ENCODE results near the gene MPRIP.

Gene MPRIP

DNA sequence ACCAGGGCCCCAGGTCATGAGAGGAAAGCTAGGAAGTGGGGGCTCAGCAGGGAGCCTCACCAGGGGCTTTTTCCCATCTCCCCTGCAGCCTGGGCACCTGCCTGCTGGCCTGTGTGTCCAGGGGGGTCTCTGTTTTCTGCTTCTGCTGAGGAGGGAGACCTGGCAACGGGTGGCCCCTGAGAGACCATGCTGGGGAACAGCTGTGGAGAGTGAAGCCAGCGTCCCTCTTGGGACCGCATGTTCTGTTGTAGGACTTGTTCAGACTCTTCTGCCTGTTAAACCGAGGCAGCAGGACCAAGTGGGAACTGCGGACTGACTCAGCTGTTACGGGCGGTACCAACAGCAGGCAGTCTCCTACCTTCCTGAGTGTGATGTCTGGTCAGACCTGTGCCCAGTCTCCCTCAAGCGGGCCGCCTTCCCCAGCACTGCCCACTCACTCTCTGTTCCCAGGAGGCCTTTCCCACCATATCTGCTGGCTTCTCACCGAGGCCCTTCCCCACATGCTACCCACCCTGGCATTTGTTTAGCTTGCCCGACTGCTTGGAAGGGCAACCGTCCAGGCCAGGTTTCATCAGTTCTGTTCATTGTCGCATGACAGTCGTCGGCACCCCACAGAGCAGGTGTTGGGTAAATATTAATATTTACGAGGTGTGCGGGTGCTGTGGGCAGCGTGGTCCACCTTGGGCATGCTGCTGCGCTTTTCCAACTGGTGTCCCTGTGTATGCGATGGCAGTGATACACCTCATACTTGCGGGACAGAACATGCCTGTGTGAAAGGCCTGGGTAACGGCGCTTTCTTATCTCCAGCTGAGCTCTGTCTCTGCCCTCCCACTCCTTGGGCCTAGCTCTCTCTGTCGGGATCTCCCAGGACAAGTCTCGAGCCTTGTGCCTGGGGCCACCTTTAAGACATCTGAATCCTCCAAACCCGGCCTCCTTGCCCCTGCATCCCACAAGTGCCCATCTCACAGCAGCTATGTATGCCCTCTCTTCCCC, 69.4 kb downstream of the MPRIP start:
- no peak for DNase-seq

DNA sequence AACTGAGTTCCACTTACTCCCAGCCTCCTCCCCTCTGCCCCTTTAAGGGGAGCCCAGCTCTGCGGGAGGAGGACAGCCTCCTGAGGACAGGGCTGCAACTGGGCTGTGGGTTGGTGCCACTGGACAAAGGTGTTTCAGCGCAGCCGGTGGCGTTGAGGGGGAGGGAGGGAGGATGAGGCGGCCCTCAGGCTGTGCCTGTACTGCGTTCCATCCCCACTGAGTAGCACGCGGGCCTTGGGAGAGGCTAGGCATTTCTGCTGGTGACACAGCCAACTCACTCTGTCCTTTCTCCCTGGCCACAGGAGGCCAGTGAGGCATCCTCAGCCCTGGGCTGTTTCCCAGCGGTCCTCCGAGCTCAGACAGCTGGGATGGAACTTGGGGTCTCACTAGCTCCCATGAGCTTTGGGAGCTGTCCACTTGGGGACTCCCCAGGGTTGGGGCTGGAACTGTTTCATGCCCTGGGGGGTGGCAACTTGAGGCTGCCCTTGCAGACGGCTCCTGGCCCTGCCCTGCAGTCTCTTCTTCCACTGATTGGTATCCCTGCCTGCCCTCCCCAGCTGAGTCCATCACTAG, 70.5 kb downstream of the MPRIP start:
- no peak for DNase-seq

DNA sequence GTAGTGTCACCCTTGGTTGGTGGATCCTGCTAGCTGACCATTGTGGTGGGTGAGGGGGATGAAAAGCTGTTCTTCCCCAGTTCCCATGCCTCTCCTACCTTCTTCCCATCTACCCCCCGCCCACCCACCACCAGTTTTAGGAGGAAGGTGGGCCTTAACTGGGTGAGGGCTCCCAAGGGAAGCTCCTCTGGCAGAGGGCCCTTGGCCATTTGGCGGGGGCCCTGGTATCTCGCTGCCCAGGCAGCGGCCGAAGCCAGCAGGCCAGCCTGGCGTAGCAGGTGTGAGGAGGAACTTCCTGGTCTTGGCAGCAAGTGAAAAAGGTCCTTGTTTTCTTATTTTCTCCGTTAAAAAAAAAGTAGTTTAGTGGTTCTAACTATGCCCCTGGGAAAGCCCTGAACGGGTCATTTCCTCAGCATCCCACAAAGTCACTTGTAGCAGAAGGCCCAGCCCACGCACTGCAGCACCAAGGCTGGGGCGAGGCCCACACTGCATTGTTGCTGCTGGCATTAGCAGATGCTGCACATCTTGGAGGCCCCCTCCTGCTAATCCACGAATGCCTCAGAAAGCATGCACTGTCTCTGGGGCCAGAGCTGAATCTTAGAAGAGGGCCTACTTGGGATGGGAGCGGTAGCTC, 72.5 kb downstream of the MPRIP start:
- no peak for DNase-seq

DNA sequence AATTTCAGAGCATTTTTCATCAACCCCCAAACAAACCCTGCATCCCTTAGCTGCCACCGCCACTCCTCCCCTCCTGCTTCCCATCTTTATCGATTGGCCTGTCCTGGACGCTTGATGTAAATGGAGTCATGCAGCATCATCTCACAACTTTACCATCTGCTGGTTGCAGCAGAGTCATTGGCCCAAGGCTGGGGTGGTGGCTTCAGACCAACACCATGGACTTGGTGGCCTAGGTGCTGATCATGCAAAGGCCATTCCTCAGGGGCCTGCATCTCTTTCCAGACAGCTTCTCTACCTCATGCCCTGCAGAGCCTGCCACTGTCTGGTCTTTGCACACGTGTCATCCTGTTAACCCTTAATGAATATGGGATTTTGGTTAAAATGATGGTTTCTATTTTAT, 73.4 kb downstream of the MPRIP start:
- DNase-seq: no peak

DNA sequence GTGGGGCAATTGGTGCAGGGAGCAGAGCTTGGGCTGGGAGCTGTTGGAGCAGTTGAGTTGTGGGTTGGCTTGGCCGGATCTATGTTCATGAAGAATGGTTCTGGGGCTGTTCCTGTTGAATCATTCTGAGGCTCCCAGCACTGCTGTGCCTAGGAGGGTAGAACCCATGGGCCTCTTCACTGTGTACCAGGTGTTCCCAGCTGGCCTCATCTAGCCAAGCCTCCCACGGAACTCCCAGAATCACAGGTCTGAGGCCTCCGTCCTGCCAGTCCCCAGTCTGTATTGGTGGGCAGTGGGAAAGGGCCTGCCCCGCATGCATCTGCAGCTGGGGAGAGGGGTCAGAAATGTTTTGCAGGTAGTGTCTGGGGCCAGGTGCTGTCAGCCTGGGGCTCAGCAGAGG, 74.1 kb downstream of the MPRIP start:
- no peak for DNase-seq

DNA sequence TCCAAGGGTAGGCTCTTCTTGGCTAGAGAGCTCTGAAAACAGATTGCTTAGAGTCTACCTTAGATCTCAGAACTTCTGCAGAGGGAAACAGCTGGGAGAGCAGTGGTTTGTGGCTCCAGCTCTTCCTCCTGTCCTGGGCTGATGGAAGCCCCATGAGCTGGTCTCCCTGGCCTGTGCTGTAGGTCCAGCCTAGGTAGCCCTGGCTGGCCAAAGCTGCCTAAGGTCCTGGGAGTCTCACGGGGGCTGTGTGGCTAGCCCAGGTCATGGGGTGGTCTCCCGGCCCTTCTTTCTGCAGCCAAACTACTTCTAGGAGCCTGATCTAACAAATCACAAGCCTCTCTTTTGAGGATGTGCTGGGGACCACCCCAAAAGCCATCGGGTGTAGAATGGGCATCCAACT, 75.7 kb downstream of the MPRIP start:
- DNase-seq: no peak

DNA sequence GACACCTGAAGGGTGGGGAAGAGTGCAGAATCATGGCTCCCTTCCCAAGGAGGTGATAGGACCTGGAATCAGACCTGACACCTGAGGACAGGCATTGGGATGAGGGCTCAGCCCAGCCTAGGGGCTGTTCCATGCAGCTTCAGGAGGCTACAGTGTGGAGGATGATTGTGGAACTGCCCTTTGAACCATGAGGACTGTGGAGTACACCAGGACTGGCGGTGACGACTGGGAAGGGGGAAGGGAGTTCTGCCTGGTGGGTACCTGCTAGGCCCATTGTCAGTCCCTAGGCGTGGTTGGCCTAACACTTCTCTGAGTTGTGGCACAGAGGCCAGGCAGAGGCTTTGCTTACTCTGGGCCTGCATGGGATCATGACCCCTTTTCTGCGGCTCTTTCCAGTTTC, 76.1 kb downstream of the MPRIP start:
- DNase-seq: no peak

DNA sequence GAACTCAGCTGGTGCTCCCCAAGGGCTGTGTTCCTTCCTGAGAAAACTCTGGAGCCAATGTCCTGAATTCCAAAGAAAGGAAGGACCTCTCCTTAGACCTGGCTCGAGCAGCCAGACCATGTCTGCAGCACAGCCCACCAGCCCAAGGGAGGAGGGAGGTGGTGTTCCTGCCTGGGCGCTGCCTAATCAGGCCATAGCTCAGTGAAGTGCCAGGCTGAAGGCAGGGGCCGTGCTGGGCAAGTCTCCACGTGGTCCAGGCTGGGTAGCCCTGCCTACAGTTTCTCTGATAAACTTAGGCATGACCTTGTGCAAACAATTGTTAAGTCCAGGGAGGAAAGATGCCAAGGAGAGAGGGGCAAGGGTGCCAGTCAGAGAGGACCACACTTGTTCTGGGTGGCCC, 76.8 kb downstream of the MPRIP start:
- DNase-seq: no peak

DNA sequence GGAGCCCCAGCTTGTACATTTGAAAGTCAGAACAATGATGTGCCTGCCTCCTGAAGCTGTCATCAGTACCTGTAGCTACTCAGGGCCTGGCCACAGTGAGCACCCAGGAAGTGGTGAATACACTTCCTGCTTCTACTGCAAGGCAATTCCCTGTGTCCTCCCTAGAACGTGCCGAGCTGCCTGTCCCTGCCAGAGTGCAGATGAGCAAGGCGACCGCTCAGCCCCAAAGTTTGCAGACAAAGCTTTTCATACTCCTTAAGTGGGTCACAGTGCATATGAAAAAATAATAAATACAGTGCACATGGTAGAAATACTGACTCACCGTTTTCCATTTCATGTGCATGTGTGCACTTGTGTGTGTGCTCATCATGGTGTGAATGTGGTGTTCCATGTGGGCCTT, 77.3 kb downstream of the MPRIP start:
- no peak for DNase-seq

DNA sequence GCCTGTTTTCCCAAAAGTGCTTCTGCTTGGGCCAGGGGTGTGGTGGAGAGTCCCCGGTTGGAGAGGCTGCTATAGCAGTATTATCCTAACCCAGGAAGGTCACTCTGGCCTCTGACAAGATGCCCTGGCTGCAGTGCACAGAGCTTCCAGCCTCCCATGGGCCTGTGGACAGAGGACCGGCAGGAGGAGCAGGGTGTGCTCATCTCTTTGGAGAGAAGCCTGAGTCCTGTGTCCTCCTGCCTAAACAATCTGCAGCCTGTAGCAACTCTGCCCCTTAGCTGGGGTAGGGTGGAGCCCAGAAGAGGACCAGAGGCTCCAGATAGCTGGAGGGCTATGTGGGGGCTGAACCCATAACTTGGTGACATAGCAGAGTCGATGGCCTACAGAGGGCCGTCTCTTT, 78.0 kb downstream of the MPRIP start:
- DNase-seq: no peak

DNA sequence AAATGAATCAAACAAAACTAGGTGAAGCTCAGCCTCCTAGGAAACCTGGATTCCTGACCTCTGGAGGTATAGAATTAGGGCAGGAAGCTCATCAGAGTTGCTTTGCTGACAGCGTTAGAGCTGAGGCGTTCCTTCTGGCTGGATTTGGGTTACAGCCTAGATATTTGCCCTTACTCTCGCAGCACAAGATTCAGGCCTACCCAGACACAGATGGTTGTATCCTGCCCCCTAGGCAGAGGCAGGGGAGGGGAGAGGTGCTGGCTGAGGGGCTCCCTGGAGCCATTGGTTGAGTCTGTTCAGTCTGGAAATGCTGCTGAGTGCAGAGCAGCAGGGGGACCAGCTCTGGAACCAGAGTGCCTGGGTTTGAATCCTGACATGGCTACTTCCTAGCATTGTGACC, 78.4 kb downstream of the MPRIP start:
- peak; percentile 66 for DNase-seq

DNA sequence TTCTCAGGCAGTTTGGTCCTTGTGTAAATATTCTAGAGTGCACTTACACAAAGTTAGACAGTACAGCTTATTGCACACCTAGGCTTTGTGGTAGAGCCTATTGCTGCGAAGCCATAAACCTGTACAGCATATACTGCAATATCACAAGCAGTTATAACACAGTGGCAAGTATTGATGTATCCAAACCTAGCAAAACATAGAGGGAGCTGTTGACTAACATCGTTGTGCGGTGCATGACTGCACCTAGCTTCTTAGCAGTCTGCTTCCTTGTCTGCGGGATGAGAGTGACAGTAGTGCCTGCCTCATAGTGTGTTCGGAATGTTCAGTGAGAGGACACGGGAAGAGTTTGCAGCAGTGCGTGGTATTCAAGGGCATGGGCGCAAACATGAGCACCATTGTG, 78.9 kb downstream of the MPRIP start:
- DNase-seq: peak; percentile 19

DNA sequence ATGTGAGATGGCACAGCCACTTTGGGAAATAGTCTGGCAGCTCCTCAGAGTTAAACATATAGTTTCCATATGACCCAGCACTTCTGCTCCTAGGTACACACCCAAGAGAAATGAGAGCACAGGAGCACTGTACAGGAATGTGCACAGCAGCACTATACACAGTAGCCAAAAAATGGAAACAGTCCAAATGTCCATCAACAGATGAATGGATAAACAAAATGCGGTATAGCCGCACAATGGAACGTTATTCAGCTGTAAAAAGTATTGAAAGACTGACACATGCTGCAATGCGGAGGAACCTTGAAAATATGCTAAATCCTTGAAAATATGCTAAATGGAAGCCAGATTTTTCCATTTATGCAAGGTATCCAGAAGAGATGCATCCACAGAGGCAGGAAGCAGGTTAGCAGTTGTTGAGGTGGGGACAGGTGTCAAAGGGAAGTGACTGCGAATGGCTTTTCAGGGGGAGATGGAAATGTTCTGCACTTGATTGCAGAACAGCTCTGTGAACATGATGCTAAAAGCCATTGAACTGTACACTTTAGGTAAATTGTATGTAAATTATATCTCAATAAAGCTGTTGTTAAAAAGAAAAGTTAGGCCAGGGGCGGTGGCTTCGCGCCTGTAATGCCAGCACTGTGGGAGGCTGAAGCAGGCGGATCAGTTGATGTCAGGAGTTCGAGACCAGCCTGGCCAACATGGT, 80.7 kb downstream of the MPRIP start:
- DNase-seq: no peak

DNA sequence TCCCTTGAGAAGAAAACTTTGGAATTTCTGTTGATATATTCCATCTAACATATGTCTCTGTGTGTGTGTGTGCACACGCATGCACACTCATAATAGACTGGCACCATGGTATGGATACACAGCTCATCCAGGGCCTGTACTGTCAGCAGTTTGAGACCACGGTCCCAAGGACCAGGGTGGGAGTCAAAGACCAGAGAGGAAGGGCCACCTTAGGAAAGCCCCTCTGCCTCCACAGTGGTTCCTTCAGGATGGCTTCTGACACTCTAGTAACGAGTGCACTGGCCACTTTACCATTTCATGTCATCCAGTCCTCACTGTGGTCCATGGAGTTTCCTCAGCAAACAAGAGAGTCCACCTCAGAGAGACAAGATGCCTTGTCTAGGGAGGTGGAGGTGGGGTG, 82.1 kb downstream of the MPRIP start:
- DNase-seq: no peak

DNA sequence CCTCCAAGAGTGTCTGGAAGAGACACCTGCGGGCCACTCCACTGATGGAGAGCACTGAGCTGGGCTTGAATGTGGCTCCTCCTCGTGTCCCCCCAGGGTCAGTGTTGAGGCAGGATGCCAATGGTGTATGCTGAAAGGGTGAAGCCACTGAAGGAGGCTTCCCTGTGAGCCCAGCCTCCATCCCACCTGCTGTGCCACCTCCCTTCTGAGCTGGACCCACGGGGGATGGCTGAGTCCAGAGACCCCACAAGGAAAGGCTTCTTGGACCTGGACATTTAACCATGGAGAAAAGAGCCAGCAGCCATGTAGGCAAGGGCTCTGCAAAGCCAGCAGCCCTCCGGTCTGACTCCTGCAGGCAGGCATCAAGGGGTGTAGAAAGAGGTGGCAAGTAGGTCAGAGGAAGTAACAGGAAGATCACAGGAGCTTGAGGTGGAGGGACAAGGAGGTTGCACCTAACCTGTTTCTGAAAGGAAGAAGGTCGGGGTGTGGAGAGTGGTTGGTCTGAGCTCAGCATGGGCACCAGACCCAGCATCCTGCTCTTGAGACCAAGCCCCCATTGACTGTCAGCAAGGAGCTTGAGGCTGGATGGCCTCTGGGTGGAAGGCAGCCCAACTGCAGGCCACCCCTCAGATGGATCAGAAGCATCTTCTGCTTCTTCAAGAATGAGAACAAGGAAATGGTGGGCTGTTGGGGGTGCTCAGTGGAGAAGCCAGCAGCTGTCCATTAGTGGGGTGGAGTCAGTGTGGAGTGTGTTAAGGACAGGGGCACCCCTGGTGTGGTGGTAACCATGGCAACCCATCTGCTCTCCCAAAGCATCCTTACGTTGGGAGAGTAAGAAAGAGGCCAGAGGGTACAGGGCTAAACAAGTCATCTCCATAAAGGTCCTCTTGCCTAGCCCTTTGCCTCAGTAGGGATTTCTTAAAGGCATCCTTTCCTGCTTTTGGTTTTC, 83.2 kb downstream of the MPRIP start:
- peak; percentile 34 for DNase-seq

DNA sequence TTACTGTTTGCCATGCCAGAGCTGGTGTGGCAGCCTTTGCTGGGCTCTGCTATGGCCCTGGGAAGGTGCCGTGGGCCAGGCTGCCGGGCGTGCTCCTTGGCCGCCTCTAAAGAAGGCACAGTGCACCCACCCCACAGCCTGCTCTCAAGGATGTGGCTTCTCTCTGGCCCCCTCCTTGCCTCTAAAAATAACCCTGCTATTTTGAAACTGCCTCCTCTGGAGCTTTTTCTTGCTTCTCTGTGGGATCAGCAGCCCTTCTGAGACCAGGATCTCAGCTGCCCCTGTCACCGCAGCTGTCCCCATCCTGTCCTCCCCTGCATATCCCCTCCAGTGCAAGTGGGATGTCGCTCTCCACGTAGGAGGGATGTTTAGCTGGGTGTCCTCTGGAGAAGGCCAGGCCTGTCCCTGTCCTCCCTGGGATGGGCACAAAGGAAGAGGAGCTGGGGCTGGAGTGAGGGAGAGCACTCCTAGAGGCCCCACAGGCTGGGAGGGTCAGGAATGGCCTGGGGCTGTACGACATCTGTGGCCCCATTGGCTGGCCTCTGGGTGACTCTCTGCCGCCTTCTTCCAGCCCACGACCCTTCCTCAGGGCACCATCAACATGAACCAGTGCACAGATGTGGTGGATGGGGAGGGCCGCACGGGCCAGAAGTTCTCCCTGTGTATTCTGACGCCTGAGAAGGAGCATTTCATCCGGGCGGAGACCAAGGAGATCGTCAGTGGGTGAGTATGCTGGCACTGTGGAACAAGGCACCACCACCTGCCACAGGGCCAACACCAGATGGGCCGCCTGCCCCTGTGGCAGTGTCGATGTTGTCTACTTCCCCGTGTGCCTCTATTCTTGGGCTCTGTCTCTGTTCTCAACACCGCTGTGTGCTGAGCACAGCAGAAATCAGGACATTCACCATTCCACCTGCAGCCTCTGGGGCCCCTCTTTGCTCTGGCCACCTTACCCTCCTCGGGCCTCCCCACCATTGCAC, 84.2 kb downstream of the MPRIP start:
- DNase-seq: peak; percentile 50

DNA sequence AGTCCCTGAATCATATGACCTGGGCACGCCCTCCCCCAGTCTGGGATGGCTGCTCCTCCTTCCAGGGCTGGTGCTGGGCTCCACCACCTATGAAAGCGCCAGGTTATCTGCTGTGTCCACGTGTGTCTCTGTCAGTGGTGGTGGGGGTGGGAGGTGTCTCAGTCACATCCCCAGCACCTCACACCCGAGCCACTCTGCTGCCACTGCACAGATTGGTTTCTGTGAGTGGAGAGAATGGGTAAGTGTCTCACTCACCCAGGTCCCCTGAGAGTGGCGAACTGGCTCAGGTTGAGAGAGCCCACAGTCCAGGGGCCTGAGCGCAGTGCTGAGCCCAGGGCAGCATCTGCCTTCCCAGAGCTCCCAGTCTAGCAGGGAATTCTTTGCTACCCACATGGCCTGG, 84.9 kb downstream of the MPRIP start:
- no peak for DNase-seq

DNA sequence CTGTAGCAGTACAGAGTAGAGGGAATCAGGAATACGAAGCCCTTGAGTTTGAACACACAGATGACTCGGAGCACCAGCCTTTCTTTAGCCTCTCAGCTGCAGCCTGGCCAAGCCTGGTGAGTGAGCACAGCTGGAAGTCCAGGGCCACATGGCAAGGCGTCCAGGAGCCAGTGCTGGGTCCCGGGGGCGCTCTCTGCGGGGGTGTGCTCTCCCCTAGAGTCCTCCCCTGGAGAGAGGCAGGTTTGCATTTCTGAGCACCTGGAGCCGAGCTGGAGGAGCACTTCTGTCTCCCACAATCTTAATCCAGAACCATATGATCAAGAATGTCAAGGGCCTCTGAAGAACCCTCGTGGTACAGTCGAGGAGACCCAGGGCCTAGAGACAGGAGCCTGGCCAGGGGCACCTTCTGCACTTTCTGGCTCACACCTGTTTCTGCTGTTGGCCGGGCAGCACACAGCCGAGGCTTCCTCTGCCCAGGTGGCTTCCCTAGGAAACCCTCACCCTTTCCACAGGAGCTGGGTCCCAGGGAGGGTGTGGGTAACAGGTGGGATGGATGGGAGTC, 85.6 kb downstream of the MPRIP start:
- no peak for DNase-seq

DNA sequence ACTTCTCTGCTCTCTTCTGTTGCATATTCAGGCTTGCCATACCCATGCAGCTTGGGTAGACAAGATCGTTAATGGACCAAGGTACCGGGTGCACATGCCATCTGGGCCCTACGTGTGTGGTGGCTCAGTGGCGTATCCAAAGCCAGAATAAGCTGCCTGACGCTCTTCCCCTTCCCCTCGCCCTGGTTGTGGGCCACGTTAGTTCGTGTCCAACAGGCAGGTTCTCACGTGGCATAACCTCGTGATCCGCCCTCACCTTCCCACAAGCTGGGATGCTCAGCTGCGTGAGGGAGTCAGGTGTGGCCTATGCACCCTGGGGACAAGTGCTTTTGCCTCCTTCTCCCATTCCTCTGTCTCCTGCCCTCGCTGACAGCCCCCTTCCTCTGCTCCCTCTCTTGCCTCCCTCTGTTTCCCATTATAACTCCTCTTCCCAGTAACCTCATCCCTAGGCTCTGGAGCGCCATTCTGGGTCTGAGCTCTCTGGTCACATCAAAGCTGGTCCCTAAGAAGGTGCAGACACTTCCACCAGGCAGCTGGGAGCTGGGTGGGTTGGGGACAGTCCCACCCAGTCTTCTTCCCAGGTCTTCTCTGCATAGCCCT, 86.3 kb downstream of the MPRIP start:
- no peak for DNase-seq

DNA sequence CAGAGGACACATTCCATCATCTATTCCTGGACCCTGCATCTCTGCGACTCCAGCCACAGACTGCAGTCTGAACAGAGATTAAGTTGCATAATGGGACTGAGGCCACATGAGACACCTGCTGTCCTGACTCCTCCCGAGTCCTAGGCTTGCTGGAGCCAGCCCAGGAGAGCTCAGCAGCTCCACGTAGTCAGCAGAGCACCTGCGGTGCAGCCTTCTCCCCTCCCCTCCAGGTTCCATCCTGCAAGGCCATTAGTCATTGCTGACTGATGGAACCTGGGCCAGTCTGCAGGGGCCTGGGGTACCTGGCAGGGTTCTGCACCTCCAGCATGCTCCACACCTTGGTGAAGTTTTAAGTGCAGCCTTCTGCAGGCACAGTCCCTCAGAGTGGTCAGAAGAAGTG, 87.2 kb downstream of the MPRIP start:
- no peak for DNase-seq

Data from NCI-H1694 (cell line).